Thoracic aorta (tissue), 2 donors: Measurements from ENCODE around the gene MAPK13. TPM values are rescaled to one million over a fixed set of nuclear protein-coding genes. Genes with fewer than 3 reads are reported as not detected.

Experiments used
- ATAC-seq: fragments of 150-250 bp; one replicate; pipeline ENCODE4 v1.8.0; 2017; ENCODE audit warnings: low read depth; ENCODE audit not compliant: insufficient number of reproducible peaks, low FRiP score
- DNase-seq: peaks from one replicate; pipeline ENCODE4 v3.0.0-alpha.2; 2020; ENCODE audit warnings: low spot score
- H3K27ac ChIP-seq, 2 donors: fragments of 200-600 bp; sonication (generic); 1 replicate in 1 of 2; 2 replicates in 1 of 2; pipeline ENCODE4 v1.5.1; 2016; ENCODE audit warnings: mild to moderate bottlenecking in 2 of 2, moderate library complexity in 2 of 2
- H3K27me3 ChIP-seq: fragments of 200-600 bp; sonication (generic); replicated peaks from 2 replicates; pipeline ENCODE4 v1.6.0; 2016; ENCODE audit warnings: mild to moderate bottlenecking; ENCODE audit not compliant: insufficient read depth
- H3K36me3 ChIP-seq: fragments of 200-600 bp; sonication (generic); one replicate; pipeline ENCODE4 v1.5.1; 2016
- H3K4me1 ChIP-seq, 2 donors: fragments of 200-600 bp; sonication (generic); 1 replicate in 1 of 2; 2 replicates in 1 of 2; pipeline versions ENCODE4 v1.5.1 to v1.6.0; 2016; ENCODE audit warnings: low read depth in 2 of 2, mild to moderate bottlenecking in 1 of 2; ENCODE audit not compliant: control insufficient read depth in 1 of 2
- H3K4me3 ChIP-seq: fragments of 200-600 bp; sonication (generic); 2 replicates; pipeline ENCODE4 v1.5.1; 2016; ENCODE audit warnings: mild to moderate bottlenecking
- H3K9me3 ChIP-seq: fragments of 200-600 bp; sonication (generic); 2 replicates; pipeline ENCODE4 v1.5.1; 2016
- total RNA-seq, 2 donors: library from RNA; depleted of rRNA; stranded (reverse); fragments of >200 nt; gene quantifications; one replicate each; pipeline versions ENCODE4 v1.1.0 to v1.2.3, GENCODE V29; 2016
- TF ChIP-seq, protein P1 (sequence below): fragments of 200-600 bp; sonication (generic); IDR thresholded peaks from one replicate; pipeline ENCODE4 v1.5.1; 2019; ENCODE audit warnings: antibody characterized with exemption

Gene MAPK13
- total RNA-seq, 2 donors from 2014 or later: 5.5 to 7.6 TPM

DNA sequence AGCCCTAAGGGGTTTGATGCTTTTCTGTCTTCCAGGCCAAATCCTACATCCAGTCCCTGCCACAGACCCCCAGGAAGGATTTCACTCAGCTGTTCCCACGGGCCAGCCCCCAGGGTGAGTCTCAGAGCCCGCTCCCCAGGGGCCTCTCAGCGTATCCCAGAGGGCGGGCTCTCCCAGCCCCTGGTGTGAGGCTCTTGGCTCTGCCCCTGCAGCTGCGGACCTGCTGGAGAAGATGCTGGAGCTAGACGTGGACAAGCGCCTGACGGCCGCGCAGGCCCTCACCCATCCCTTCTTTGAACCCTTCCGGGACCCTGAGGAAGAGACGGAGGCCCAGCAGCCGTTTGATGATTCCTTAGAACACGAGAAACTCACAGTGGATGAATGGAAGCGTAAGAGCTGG lies 8.4 kb downstream of the MAPK13 start:
- H3K4me1 ChIP-seq: no peaks in the 10 kb centered on the region
- TF ChIP-seq, protein P1, sequence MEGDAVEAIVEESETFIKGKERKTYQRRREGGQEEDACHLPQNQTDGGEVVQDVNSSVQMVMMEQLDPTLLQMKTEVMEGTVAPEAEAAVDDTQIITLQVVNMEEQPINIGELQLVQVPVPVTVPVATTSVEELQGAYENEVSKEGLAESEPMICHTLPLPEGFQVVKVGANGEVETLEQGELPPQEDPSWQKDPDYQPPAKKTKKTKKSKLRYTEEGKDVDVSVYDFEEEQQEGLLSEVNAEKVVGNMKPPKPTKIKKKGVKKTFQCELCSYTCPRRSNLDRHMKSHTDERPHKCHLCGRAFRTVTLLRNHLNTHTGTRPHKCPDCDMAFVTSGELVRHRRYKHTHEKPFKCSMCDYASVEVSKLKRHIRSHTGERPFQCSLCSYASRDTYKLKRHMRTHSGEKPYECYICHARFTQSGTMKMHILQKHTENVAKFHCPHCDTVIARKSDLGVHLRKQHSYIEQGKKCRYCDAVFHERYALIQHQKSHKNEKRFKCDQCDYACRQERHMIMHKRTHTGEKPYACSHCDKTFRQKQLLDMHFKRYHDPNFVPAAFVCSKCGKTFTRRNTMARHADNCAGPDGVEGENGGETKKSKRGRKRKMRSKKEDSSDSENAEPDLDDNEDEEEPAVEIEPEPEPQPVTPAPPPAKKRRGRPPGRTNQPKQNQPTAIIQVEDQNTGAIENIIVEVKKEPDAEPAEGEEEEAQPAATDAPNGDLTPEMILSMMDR: no peak
- H3K36me3 ChIP-seq: peaks cover 2% of the 10 kb centered on the region
- H3K9me3 ChIP-seq: no peaks in the 10 kb centered on the region
- no peak overlapping the region for H3K4me3 ChIP-seq
- DNase-seq (no peak), ATAC-seq (no peak)
- H3K27me3 ChIP-seq: no peaks in the 10 kb centered on the region
- no peak overlapping the region for H3K27ac ChIP-seq

- DNase-seq (no peak), ATAC-seq (no peak)
- TF ChIP-seq, protein P1: no peak
- H3K27ac ChIP-seq: no peak overlapping the region
- H3K36me3 ChIP-seq: peaks cover 2% of the 10 kb centered on the region
- no peaks in the 10 kb centered on the region for H3K4me1 ChIP-seq
- H3K4me3 ChIP-seq: no peak overlapping the region
- no peaks in the 10 kb centered on the region for H3K27me3 ChIP-seq
- H3K9me3 ChIP-seq: no peaks in the 10 kb centered on the region
Measured at GRCh38 chr6:36139431-36139830, 9.1 kb downstream of the MAPK13 start.

- H3K36me3 ChIP-seq: peaks cover 2% of the 10 kb centered on the region
- no peak for ATAC-seq
Measured at GRCh38 chr6:36139991-36140710, 9.8 kb downstream of the MAPK13 start.

GRCh38 chr6:36141091-36141490 lies 10.8 kb downstream of the MAPK13 start:
- H3K36me3 ChIP-seq: peaks cover 2% of the 10 kb centered on the region
- H3K4me3 ChIP-seq: no peak overlapping the region
- no peak overlapping the region for H3K27ac ChIP-seq
- H3K9me3 ChIP-seq: no peaks in the 10 kb centered on the region
- ATAC-seq (no peak), DNase-seq (no peak)
- H3K27me3 ChIP-seq: no peaks in the 10 kb centered on the region
- TF ChIP-seq, protein P1: no peak
- H3K4me1 ChIP-seq: no peaks in the 10 kb centered on the region

More at GRCh38 chr6:36139991-36140710, 9.8 kb downstream of the MAPK13 start:
- Histone ChIP-seq H3K4me3 (no peak overlapping the region), H3K27ac (no peak overlapping the region), H3K4me1 (no peaks in the 10 kb centered on the region), H3K9me3 (no peaks in the 10 kb centered on the region), H3K27me3 (no peaks in the 10 kb centered on the region)
- no peak for DNase-seq
- TF ChIP-seq, protein P1: no peak

GRCh38 chr6:36141961-36142360 lies 11.6 kb downstream of the MAPK13 start:
- DNase-seq (no peak), ATAC-seq (no peak)
- Histone ChIP-seq H3K9me3 (no peaks in the 10 kb centered on the region), H3K27me3 (no peaks in the 10 kb centered on the region), H3K36me3 (peaks cover 2% of the 10 kb centered on the region), H3K27ac (no peak overlapping the region), H3K4me3 (no peak overlapping the region), H3K4me1 (no peaks in the 10 kb centered on the region)
- TF ChIP-seq, protein P1: no peak
